ENCODE results near the gene DCP2.

DCP2 gene

DNA sequence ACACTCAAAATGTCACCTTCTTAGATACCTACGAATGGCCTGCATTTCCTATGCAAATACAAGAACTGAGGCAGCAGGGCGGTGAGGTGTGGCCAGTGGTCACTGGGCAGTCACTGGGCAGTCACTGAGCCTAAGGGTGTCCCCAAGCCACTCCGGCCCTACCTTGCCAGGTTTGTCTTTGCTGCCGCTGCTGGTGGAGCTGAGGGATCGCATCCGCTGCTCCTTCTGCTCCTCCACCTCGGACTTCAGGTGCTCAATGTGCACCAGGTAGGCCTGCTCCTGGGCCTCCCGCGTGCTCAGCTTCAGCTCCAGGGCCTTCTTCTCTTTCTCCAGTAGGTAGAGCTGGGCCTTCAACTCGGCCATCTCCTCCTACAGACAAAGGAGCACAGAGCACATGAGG is 72.3 kb downstream of the DCP2 start:
- DNase-seq, result no peak

GRCh38 chr5:113050721-113051382 is 74.3 kb downstream of the DCP2 start:
- no peak for DNase-seq

DNA sequence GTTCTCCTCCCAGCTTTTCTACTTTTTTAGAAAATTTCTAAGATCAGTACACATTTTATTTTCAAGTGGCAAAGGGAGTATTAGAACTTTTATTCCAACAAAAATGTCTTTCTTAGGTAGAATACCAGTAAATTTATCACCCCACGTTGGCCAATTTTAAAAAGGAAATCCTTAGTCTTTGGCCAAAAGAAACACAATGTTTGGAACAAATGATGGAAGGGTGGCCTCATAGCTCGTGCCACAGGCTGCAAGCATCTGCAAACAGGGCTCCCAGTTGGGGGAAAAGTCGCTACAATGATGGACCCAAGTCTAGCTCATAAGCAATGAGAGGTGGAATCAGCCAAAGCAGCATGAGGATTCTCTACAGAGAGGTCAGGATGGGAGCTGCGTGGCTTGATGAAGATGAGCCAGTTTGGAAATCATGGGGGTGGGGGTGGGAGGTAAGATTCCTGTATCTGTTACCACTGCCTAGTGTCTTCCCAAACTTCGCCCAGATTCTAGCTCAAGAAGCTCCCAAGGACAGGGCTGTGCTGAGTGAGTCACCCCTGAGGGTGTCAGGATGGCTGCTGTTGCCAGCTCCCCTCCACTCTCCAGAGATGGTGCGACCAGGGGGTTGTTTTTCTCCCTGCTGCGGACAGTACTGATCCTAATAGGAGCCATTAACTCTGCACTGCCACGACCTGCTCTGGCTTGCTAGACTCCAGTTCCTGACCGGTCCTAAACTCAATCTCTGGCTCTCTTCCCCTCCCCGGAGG is 75.6 kb downstream of the DCP2 start:
- DNase-seq, result no peak

DNA sequence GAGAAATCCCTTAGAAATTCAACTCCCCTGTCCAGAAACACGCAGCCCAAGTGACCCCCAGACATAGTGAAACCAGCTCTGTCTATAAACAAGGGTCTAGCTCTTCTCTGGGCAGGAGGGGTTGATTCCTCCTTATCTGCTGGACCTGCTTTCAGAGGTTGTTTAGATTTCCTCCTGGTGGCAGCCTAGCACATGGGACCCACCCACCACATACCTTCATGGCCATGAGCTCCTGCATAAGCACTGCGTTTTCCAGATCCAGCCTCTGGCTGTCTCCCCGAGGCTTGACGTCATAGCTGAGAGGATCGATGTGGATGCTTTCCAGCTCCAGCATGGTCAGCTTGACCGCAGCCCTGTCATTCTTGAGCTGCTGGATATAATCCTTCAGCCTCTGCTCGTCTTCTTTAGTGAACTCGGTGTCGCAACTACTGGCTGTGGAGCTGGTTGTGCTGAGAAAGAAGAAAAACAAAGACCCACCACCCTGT is 77.0 kb downstream of the DCP2 start:
- peak; percentile 40 for DNase-seq

GRCh38 chr5:113054899-113055298 is 78.3 kb downstream of the DCP2 start:
- no peak for DNase-seq

- DNase-seq, result no peak
These were observed 80.4 kb downstream of the DCP2 start for GRCh38 chr5:113056988-113057387.

GRCh38 chr5:113057557-113057984 is 81.0 kb downstream of the DCP2 start:
- DNase-seq, result no peak

DNA sequence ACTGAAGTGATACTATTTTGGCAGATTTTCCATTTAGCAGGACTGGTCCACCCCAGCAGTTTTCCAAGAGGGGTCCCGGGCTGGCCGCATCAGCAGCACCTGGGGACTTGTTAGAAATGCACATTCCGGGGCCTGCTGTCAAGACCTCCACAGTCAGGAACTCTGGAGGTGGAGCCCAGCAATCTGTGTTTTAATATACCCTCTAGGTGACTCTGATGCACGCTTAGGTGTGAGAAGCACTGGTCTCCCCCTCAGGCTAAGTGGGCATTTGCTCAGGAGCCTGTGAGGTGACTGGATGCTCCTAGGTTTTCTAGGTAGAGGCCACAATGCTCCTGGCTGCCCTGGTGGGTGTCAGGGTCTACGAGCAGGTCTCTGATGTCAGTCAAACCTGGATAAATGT is 81.7 kb downstream of the DCP2 start:
- no peak for DNase-seq

- no peak for DNase-seq
These were observed 82.2 kb downstream of the DCP2 start for GRCh38 chr5:113058706-113059226.

GRCh38 chr5:113059232-113060040 is 82.8 kb downstream of the DCP2 start:
- no peak for DNase-seq

GRCh38 chr5:113060408-113061025 is 83.9 kb downstream of the DCP2 start:
- DNase-seq, result no peak

DNA sequence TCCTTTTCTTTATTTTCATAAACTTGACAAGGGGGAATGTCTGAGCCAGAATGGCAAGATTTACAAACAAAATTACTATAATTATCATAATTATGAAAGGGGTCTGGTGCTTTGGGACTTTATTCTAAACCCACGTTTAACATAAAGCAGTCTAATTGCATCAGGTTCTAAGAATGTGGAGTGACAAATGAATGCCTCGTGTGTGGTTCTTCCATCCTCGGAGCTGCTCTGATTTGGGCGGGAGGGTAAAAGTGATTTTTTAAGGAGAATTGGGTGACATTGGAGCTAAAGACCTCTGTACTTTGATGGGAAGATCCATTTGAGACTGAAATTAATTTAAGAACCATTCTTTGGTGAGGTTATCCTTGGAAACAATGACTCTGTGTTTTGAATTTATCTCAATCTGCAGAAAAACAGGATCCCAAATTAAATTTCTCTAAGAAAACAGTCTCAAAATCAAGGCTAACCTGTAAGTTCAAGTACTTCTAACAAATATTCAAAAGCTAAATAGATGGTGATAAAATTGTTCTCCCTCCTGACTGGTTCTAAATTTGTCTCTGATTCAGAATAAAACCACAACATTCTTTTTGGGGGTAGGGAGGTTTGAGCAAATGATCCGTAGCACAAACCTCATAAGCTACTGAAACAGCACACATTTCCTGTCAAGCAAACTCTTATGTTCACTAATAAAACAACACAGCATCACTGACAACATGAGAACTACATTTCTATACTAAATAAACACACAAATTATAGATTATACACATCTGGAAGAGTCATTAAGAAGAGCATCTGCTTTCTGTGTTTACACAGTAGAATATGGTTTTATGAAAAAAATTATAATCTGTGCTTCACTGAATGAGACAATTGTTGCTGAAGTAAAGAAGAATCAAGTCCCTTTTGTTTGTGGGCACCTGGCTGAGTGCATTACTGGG is 85.5 kb downstream of the DCP2 start:
- no peak for DNase-seq

GRCh38 chr5:113062869-113063508 is 86.4 kb downstream of the DCP2 start:
- DNase-seq, result no peak

GRCh38 chr5:113063927-113064326 is 87.3 kb downstream of the DCP2 start:
- DNase-seq, result no peak

GRCh38 chr5:113064806-113065205 is 88.2 kb downstream of the DCP2 start:
- DNase-seq, result no peak

- DNase-seq, result no peak
These were observed 89.0 kb downstream of the DCP2 start for GRCh38 chr5:113065626-113066025.

DNA sequence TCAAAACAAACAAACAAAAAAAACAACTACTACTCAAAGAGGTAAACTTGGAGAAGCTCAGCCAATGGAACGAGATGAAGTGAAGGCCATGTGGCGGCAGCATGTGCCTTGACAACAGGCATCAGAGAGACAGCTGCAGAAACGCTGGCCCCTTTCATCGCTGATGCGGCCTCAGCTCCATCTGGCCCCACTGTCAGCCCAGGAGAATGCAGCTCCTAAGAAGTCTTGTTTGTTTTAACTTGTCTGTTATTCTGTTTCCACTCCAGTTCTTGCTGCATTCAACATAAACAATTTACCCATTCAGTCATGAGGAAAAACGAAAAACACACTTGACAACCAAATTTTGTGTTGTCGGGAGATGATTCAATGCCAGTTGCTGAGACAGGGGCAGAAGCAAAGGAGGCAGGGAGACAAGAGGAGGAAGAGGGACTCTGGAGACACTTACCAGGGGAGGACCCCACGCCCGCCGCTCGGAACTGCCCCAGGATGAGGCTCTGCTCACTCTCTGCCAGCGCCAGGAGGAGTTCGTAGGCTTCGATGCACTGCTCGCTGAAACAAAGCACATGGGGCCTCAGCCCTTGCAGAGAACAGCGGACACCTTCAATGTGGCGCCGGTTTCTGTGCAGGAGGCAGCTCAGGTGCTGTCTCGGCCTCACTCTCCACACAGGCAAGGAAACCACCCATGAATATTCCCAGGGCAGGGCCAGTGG is 91.2 kb downstream of the DCP2 start:
- DNase-seq, result no peak

GRCh38 chr5:113068559-113068958 is 92.0 kb downstream of the DCP2 start:
- no peak for DNase-seq

Measured in activated CD8-positive, alpha-beta memory T cell treated with anti-CD3 and anti-CD28 coated beads, Interleukin-2, amount 50 U/mL, for 48 hours (primary cell).